Coronary artery (tissue), 2 donors: Measurements from ENCODE around the gene ZNF575.
A peak's percentile ranks its signal among the peaks of the same experiment; 100 is the strongest.

Experiments used
- DNase-seq: peaks from one replicate; pipeline ENCODE4 v3.0.0-alpha.2; 2017; ENCODE audit warnings: low spot score
- H3K27ac ChIP-seq, 2 donors: fragments of 200-600 bp; sonication (generic); one replicate each; pipeline ENCODE4 v1.5.1; 2016 to 2019
- H3K4me3 ChIP-seq: fragments of 200-600 bp; sonication (generic); 2 replicates; pipeline ENCODE4 v1.5.1; 2016; ENCODE audit warnings: mild to moderate bottlenecking, moderate library complexity
- TF ChIP-seq, protein P1 (sequence below): fragments of 200-600 bp; sonication (generic); IDR thresholded peaks from one replicate; pipeline ENCODE4 v1.5.1; 2019; ENCODE audit warnings: antibody characterized with exemption

Gene ZNF575

GRCh38 chr19:43525836-43526771 is 6.9 kb upstream of the ZNF575 start:
- TF ChIP-seq, protein P1, sequence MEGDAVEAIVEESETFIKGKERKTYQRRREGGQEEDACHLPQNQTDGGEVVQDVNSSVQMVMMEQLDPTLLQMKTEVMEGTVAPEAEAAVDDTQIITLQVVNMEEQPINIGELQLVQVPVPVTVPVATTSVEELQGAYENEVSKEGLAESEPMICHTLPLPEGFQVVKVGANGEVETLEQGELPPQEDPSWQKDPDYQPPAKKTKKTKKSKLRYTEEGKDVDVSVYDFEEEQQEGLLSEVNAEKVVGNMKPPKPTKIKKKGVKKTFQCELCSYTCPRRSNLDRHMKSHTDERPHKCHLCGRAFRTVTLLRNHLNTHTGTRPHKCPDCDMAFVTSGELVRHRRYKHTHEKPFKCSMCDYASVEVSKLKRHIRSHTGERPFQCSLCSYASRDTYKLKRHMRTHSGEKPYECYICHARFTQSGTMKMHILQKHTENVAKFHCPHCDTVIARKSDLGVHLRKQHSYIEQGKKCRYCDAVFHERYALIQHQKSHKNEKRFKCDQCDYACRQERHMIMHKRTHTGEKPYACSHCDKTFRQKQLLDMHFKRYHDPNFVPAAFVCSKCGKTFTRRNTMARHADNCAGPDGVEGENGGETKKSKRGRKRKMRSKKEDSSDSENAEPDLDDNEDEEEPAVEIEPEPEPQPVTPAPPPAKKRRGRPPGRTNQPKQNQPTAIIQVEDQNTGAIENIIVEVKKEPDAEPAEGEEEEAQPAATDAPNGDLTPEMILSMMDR, result no peak
- Histone ChIP-seq H3K4me3 (peak overlapping the region; percentile 98), H3K27ac (peak overlapping the region; percentile 77 to 92)
- peak; percentile 77 for DNase-seq

- DNase-seq, result peak; percentile 91
- Histone ChIP-seq H3K4me3 (peak within 1 kb of the TSS; percentile 98), H3K27ac (peak within 1 kb of the TSS; percentile 77 to 92)
- TF ChIP-seq, protein P1, result no peak
Measured at GRCh38 chr19:43526884-43527859, 5.8 kb upstream of the ZNF575 start, which contains the start of gene ETHE1. Gene ETHE1 (minus strand): TSS chr19:43527201. CDS start chr19:43527177, 24 bp downstream.

GRCh38 chr19:43527860-43528622 is 4.9 kb upstream of the ZNF575 start:
- H3K4me3 ChIP-seq, result peak overlapping the region; percentile 98
- peak overlapping the region; percentile 77 to 92 for H3K27ac ChIP-seq
- peak; percentile 79 for DNase-seq
- TF ChIP-seq, protein P1, result no peak

- DNase-seq, result peak; percentile 85
Measured at GRCh38 chr19:43532571-43532961, 422 bp upstream of the ZNF575 start.

GRCh38 chr19:43533546-43534304 is 737 bp downstream of the ZNF575 start:
- DNase-seq, result peak; percentile 100
- TF ChIP-seq, protein P1, result no peak
- Histone ChIP-seq H3K4me3 (peak overlapping the region; percentile 80), H3K27ac (peak overlapping the region; percentile 85 to 97)

More at GRCh38 chr19:43532571-43532961, 422 bp upstream of the ZNF575 start:
- Histone ChIP-seq H3K4me3 (peak overlapping the region; percentile 80), H3K27ac (peak overlapping the region; percentile 68 to 97)
- TF ChIP-seq, protein P1, result no peak
